ENCODE measurements around the gene FRMD4B.
A peak's percentile ranks its signal among the peaks of the same experiment; 100 is the strongest.
"Not testable (repeated sequence)": the region's sequence is repeated elsewhere in the genome, so short reads cannot be mapped to it uniquely, and the experiment has no call there.

FRMD4B gene

DNA sequence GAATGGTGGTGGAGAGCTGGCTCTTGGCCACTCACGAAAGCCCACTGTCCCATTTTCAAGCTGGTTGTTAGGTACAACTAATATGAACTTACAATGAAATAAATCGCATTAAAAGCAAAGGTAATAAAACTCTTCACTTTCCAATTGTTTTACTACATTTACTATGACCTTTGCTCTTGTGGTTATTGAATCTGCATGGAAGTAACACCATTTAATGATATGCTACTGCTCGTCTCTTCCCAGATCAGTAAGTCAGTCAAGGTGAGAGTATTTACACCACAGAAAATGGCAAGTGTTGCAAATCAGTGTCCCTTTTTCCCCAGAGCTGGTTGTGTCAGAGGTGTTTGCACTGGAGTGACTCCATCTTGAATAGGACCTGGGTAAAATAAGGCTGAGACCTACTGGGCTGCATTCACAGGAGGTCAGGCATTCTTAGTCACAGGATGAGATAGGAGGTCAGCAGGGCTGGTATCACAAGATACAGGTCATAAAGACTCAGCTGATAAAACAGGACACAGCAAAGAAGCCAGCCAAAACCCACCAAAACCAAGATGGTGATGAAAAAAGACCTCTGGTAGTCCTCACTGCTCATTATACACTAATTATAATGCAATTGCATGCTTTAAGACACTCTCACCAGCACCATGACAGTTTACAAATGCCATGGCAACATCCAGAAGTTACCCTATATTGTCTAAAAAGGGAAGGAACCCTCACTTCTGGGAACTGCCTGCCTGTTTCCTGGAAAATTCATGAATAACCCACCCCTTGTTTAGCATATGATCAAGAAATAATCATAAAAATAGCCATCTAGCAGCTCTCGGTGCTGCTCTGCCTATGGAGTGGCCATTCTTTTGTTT is 57.6 kb downstream of the FRMD4B start:
- Histone ChIP-seq H3K27me3 (no peaks in the 10 kb centered on the region), H3K4me1 (ENCODE audit: control insufficient read depth in 1 of 2, insufficient read depth in 1 of 2, low read depth in 1 of 2, low read length in 1 of 2) (peaks cover 19 to 44% of the 10 kb centered on the region in 2 experiments), H3K4me3 (ENCODE audit: low read depth in 1 of 2, low read length in 1 of 2) (no peak overlapping the region), H3K36me3 (peaks cover 5% of the 10 kb centered on the region), H3K9me3 (no peaks in the 10 kb centered on the region), H3K27ac (peak overlapping the region; percentile 29)
- no peak for TF ChIP-seq CTCF (IDR thresholded peaks at IDR 0.05)

DNA sequence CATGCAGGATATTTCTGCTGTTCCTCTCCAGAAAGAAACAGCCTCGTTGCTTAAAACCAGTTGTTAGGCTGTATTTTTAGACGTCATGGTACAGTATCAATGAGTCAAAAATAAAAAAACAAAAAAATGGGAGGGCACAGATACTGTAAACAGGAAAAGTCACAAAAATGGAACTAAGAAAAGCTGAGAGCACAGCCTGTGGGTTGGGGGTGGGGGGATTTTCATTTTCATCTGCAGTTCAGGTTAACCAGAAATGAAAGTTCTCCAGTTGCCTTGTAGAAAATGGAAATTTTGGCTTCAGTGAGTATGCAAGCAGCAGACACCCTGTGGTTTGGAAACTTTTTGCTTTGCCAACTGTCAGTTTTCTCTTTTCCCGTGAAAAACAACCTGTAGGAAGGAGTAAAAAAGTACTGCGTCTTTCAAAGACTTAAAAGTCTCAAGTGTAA is 59.0 kb downstream of the FRMD4B start:
- no peaks in the 10 kb centered on the region for H3K36me3 ChIP-seq
- H3K4me3 ChIP-seq (ENCODE audit: low read depth in 1 of 2, low read length in 1 of 2), result no peak overlapping the region
- peak overlapping the region; percentile 48 for H3K27ac ChIP-seq
- TF ChIP-seq CTCF (IDR thresholded peaks at IDR 0.05), result no peak
- H3K4me1 ChIP-seq (ENCODE audit: control insufficient read depth in 1 of 2, insufficient read depth in 1 of 2, low read depth in 1 of 2, low read length in 1 of 2), result peaks cover 19 to 44% of the 10 kb centered on the region in 2 experiments
- H3K9me3 ChIP-seq, result no peaks in the 10 kb centered on the region
- H3K27me3 ChIP-seq, result no peaks in the 10 kb centered on the region

GRCh38 chr3:69325151-69325550 is 60.7 kb downstream of the FRMD4B start:
- H3K27ac ChIP-seq, result peak overlapping the region; percentile 62
- no peaks in the 10 kb centered on the region for H3K36me3 ChIP-seq
- TF ChIP-seq CTCF (IDR thresholded peaks at IDR 0.05), result no peak
- peaks cover 31 to 61% of the 10 kb centered on the region in 2 experiments for H3K4me1 ChIP-seq (ENCODE audit: control insufficient read depth in 1 of 2, insufficient read depth in 1 of 2, low read depth in 1 of 2, low read length in 1 of 2)
- no peaks in the 10 kb centered on the region for H3K9me3 ChIP-seq
- no peaks in the 10 kb centered on the region for H3K27me3 ChIP-seq
- H3K4me3 ChIP-seq (ENCODE audit: low read depth in 1 of 2, low read length in 1 of 2), result peak overlapping the region in 1 of 2 experiments; percentile 34

GRCh38 chr3:69324362-69325025 is 61.4 kb downstream of the FRMD4B start:
- H3K36me3 ChIP-seq, result no peaks in the 10 kb centered on the region
- peak overlapping the region in 1 of 2 experiments; percentile 34 for H3K4me3 ChIP-seq (ENCODE audit: low read depth in 1 of 2, low read length in 1 of 2)
- no peaks in the 10 kb centered on the region for H3K27me3 ChIP-seq
- peaks cover 31 to 62% of the 10 kb centered on the region in 2 experiments for H3K4me1 ChIP-seq (ENCODE audit: control insufficient read depth in 1 of 2, insufficient read depth in 1 of 2, low read depth in 1 of 2, low read length in 1 of 2)
- no peaks in the 10 kb centered on the region for H3K9me3 ChIP-seq
- peak overlapping the region; percentile 62 for H3K27ac ChIP-seq
- TF ChIP-seq CTCF (IDR thresholded peaks at IDR 0.05), result no peak

DNA sequence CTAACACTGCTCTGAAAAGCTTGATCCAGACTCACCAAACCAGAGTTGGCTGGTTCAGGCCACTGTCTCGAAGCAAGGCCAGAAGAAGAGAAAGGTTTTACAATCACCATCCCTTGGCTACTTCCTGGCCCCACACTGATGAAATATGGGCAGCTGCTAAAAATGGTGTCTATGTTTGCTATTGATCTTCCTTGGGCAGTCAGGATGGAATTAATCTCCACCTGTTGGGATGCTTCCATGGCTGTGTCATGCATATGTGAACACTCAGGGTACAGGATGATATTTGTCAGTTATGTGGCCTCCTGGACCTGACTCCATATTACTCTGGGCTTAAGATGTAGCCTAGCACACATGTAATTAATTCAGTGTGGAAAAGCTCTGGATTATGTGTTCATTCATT is 61.9 kb downstream of the FRMD4B start:
- Histone ChIP-seq H3K36me3 (no peaks in the 10 kb centered on the region), H3K4me3 (ENCODE audit: low read depth in 1 of 2, low read length in 1 of 2) (peak overlapping the region in 1 of 2 experiments; percentile 34), H3K27ac (peak overlapping the region; percentile 62), H3K27me3 (no peaks in the 10 kb centered on the region), H3K4me1 (ENCODE audit: control insufficient read depth in 1 of 2, insufficient read depth in 1 of 2, low read depth in 1 of 2, low read length in 1 of 2) (peaks cover 31 to 59% of the 10 kb centered on the region in 2 experiments), H3K9me3 (no peaks in the 10 kb centered on the region)
- TF ChIP-seq CTCF (IDR thresholded peaks at IDR 0.05), result no peak

GRCh38 chr3:69322512-69322911 is 63.4 kb downstream of the FRMD4B start:
- peaks cover 31 to 52% of the 10 kb centered on the region in 2 experiments for H3K4me1 ChIP-seq (ENCODE audit: control insufficient read depth in 1 of 2, insufficient read depth in 1 of 2, low read depth in 1 of 2, low read length in 1 of 2)
- H3K27me3 ChIP-seq; H3K36me3 ChIP-seq; H3K4me3 ChIP-seq (ENCODE audit: low read depth in 1 of 2, low read length in 1 of 2); H3K27ac ChIP-seq; H3K9me3 ChIP-seq: not testable (repeated sequence)
